Endodermal cell (in vitro differentiated cells): ENCODE data around the gene EDEM2. TPM values are rescaled to one million over a fixed set of nuclear protein-coding genes. Genes with fewer than 3 reads are reported as not detected.

ENCODE experiments used
- DNase-seq: peaks from one replicate; pipeline ENCODE4 v3.0.0-alpha.2; 2017
- H3K27ac ChIP-seq: 2 replicates; pipeline ENCODE4 v1.5.1; 2013; ENCODE audit warnings: mild to moderate bottlenecking, low read depth, low read length, moderate library complexity
- H3K27me3 ChIP-seq: 2 replicates; pipeline ENCODE4 v1.6.1; 2013; ENCODE audit warnings: mild to moderate bottlenecking, low read length, moderate library complexity; ENCODE audit not compliant: insufficient read depth, control insufficient read depth, poor library complexity, severe bottlenecking
- H3K36me3 ChIP-seq: 2 replicates; pipeline ENCODE4 v1.7.0; 2013; ENCODE audit warnings: mild to moderate bottlenecking, low read length, moderate library complexity; ENCODE audit not compliant: control insufficient read depth, insufficient read depth
- H3K4me1 ChIP-seq: one replicate; pipeline ENCODE4 v1.7.0; 2013; ENCODE audit warnings: low read length; ENCODE audit not compliant: control insufficient read depth, insufficient read depth
- H3K4me3 ChIP-seq: 2 replicates; pipeline ENCODE4 v1.5.1; 2013; ENCODE audit warnings: mild to moderate bottlenecking, low read length, moderate library complexity
- H3K9ac ChIP-seq: 2 replicates; pipeline ENCODE4 v1.6.1; 2013; ENCODE audit warnings: mild to moderate bottlenecking, low read length, moderate library complexity; ENCODE audit not compliant: poor library complexity, severe bottlenecking; ENCODE audit errors: extremely low read depth
- H3K9me3 ChIP-seq: 2 replicates; pipeline ENCODE4 v1.6.1; 2013; ENCODE audit warnings: mild to moderate bottlenecking, low read length, moderate library complexity; ENCODE audit not compliant: control insufficient read depth
- H3K27ac Mint-ChIP-seq: 2 replicates; pipeline ENCODE4 v1.8.0; 2020; ENCODE audit warnings: mixed read lengths
- H3K27me3 Mint-ChIP-seq: 2 replicates; pipeline ENCODE4 v1.8.0; 2021; ENCODE audit warnings: mild to moderate bottlenecking, mixed read lengths; ENCODE audit not compliant: insufficient read depth
- H3K36me3 Mint-ChIP-seq: 2 replicates; pipeline ENCODE4 v1.8.0; 2020; ENCODE audit warnings: low read depth, mixed read lengths
- H3K4me1 Mint-ChIP-seq: 2 replicates; pipeline ENCODE4 v1.8.0; 2020; ENCODE audit warnings: mixed read lengths
- H3K4me3 Mint-ChIP-seq: 2 replicates; pipeline ENCODE4 v1.8.0; 2020; ENCODE audit warnings: mild to moderate bottlenecking, moderate library complexity, mixed read lengths
- H3K9me3 Mint-ChIP-seq: 2 replicates; pipeline ENCODE4 v1.8.0; 2020; ENCODE audit warnings: mild to moderate bottlenecking, mixed read lengths
- WGBS, 2 experiments: methylation state at CpG; one replicate each; pipeline versions ENCODE4 v1.1.5 to v1.1.7; 2013; ENCODE audit warnings: missing lambda C conversion rate in 2 of 2, mixed read lengths in 1 of 2; ENCODE audit not compliant: insufficient coverage in 1 of 2, insufficient read length in 1 of 2; 5-methylcytosine and 5-hydroxymethylcytosine counted together
- total RNA-seq, 2 donors: library from RNA; stranded (reverse); fragmentation: NEBNext Ultra II Directional in 1 of 2; extraction: Animal tissue kit (Norgen Biotek cat#: 25700) in 1 of 2; gene quantifications; 2 replicates in 1 of 2; 3 replicates in 1 of 2; pipeline ENCODE4 v1.2.1, GENCODE V29; 2021
- TF ChIP-seq, protein P1 (sequence below): fragments of 200-600 bp; sonication (generic); conservative IDR thresholded peaks from 2 replicates; pipeline ENCODE4 v1.5.0; 2021; ENCODE audit warnings: antibody characterized with exemption, mild to moderate bottlenecking

Gene EDEM2
- total RNA-seq, 2 donors from 2014 or later, result 21.4 to 32.2 TPM

DNA sequence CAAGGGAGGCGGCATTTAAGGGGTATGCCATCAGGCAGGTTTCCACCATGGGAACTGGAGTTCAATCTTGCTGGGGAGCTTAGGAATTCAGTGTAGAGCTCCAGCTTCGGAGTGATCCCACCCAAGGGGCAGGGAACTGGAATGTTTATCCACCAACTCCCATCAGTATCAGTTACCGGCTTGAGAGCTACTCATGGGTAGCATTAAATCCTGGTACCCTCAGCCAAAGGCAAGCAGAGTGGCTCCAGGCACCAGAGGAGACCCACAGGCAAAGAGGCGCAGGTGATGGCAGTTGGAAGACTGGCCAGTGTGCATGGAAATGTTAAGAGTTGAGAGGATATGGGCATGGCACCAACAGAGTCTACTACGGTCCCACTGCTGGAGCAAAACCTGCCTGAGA lies 14.1 kb downstream of the EDEM2 start:
- no peaks in the 10 kb centered on the region for H3K4me1 Mint-ChIP-seq
- Histone ChIP-seq H3K9ac (no peak overlapping the region), H3K9me3 (no peaks in the 10 kb centered on the region), H3K27me3 (no peaks in the 10 kb centered on the region), H3K4me3 (no peak overlapping the region), H3K27ac (no peak overlapping the region), H3K36me3 (peaks cover 45% of the 10 kb centered on the region), H3K4me1 (no peaks in the 10 kb centered on the region)
- whole genome bisulfite sequencing, 2 experiments, result 95 to 100% methylated on average over 4 to 5 of the region's 5 CpGs
- H3K27me3 Mint-ChIP-seq, result no peaks in the 10 kb centered on the region
- peaks cover 68% of the 10 kb centered on the region for H3K36me3 Mint-ChIP-seq
- peak overlapping the region; percentile 77 for H3K27ac Mint-ChIP-seq
- no peak overlapping the region for H3K4me3 Mint-ChIP-seq
- DNase-seq, result no peak
- H3K9me3 Mint-ChIP-seq, result no peaks in the 10 kb centered on the region
- TF ChIP-seq, protein P1, sequence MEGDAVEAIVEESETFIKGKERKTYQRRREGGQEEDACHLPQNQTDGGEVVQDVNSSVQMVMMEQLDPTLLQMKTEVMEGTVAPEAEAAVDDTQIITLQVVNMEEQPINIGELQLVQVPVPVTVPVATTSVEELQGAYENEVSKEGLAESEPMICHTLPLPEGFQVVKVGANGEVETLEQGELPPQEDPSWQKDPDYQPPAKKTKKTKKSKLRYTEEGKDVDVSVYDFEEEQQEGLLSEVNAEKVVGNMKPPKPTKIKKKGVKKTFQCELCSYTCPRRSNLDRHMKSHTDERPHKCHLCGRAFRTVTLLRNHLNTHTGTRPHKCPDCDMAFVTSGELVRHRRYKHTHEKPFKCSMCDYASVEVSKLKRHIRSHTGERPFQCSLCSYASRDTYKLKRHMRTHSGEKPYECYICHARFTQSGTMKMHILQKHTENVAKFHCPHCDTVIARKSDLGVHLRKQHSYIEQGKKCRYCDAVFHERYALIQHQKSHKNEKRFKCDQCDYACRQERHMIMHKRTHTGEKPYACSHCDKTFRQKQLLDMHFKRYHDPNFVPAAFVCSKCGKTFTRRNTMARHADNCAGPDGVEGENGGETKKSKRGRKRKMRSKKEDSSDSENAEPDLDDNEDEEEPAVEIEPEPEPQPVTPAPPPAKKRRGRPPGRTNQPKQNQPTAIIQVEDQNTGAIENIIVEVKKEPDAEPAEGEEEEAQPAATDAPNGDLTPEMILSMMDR, result no peak

GRCh38 chr20:35131934-35132333 lies 15.2 kb downstream of the EDEM2 start:
- DNase-seq, result no peak
- H3K4me1 ChIP-seq, result no peaks in the 10 kb centered on the region
- peaks cover 47% of the 10 kb centered on the region for H3K36me3 ChIP-seq
- TF ChIP-seq, protein P1, result no peak
- Mint-ChIP-seq H3K36me3 (peaks cover 65% of the 10 kb centered on the region), H3K27me3 (no peaks in the 10 kb centered on the region), H3K4me3 (no peak overlapping the region), H3K27ac (no peak overlapping the region), H3K4me1 (no peaks in the 10 kb centered on the region), H3K9me3 (no peaks in the 10 kb centered on the region)
- H3K9ac ChIP-seq, result no peak overlapping the region
- H3K27ac ChIP-seq, result no peak overlapping the region
- H3K27me3 ChIP-seq, result no peaks in the 10 kb centered on the region
- no peaks in the 10 kb centered on the region for H3K9me3 ChIP-seq
- no peak overlapping the region for H3K4me3 ChIP-seq
- 98% methylated on average over 4 of the region's 4 CpGs; no CpG with 5 or more reads in 1 of the 2 experiments for WGBS, 2 experiments

- peaks cover 68% of the 10 kb centered on the region for H3K36me3 Mint-ChIP-seq
- TF ChIP-seq, protein P1, result no peak
- H3K27ac Mint-ChIP-seq, result no peak overlapping the region
- no peaks in the 10 kb centered on the region for H3K4me1 Mint-ChIP-seq
- H3K4me1 ChIP-seq, result no peaks in the 10 kb centered on the region
- no peaks in the 10 kb centered on the region for H3K9me3 ChIP-seq
- no peaks in the 10 kb centered on the region for H3K9me3 Mint-ChIP-seq
- no peak overlapping the region for H3K27ac ChIP-seq
- no peaks in the 10 kb centered on the region for H3K27me3 Mint-ChIP-seq
- 96 to 100% methylated on average over 1 to 2 of the region's 2 CpGs for WGBS, 2 experiments
- H3K9ac ChIP-seq, result no peak overlapping the region
- H3K36me3 ChIP-seq, result peaks cover 47% of the 10 kb centered on the region
- no peak for DNase-seq
- no peak overlapping the region for H3K4me3 Mint-ChIP-seq
- H3K27me3 ChIP-seq, result no peaks in the 10 kb centered on the region
- no peak overlapping the region for H3K4me3 ChIP-seq
These were observed 17.5 kb downstream of the EDEM2 start for GRCh38 chr20:35129647-35130069.
